Tibial artery (tissue), 4 donors: Measurements from ENCODE around the gene MSI2.

Experiments
- DNase-seq, 2 donors: peaks; one replicate each; pipeline ENCODE4 v3.0.0-alpha.2; 2019
- H3K27ac ChIP-seq, 2 donors: fragments of 200-600 bp; sonication (generic) in 1 of 2; 1 replicate in 1 of 2; 2 replicates in 1 of 2; pipeline ENCODE4 v1.5.1; 2018 to 2019; ENCODE audit warnings: mild to moderate bottlenecking in 1 of 2
- H3K27me3 ChIP-seq, 2 donors: fragments of 200-600 bp; sonication (generic) in 1 of 2; one replicate each; pipeline versions ENCODE4 v1.5.1 to v1.6.0; 2016 to 2019
- H3K36me3 ChIP-seq, 3 donors: fragments of 200-600 bp; sonication (generic) in 2 of 3; one replicate each; pipeline ENCODE4 v1.5.1; 2016 to 2019; ENCODE audit warnings: mild to moderate bottlenecking in 2 of 3
- H3K4me1 ChIP-seq, 4 donors: fragments of 200-600 bp; sonication (generic) in 2 of 4; 1 replicate in 3 of 4; 2 replicates in 1 of 4; pipeline ENCODE4 v1.5.1; 2016 to 2019
- H3K4me3 ChIP-seq, 2 donors: fragments of 200-600 bp; sonication (generic) in 1 of 2; 1 replicate in 1 of 2; 2 replicates in 1 of 2; pipeline ENCODE4 v1.5.1; 2018 to 2019; ENCODE audit warnings: mild to moderate bottlenecking in 2 of 2
- H3K9me3 ChIP-seq, 3 donors: fragments of 200-600 bp; sonication (generic) in 1 of 3; one replicate each; pipeline ENCODE4 v1.5.1; 2016 to 2019
- CTCF ChIP-seq, 2 experiments: fragments of 200-600 bp in 1 of 2; fragments of 450-650 bp in 1 of 2; IDR thresholded peaks; one replicate each; pipeline ENCODE4 v1.5.1; 2017 to 2019; ENCODE audit warnings: antibody characterized with exemption in 2 of 2, mild to moderate bottlenecking in 1 of 2, moderate library complexity in 1 of 2
- intact Hi-C: fragments of 100-400 bp; cut with DNase I; formaldehyde crosslinking; loops from one replicate; pipeline ENCODE4 v1.15.0; 2023; ENCODE audit warnings: low total_unique reads

The MSI2 gene

GRCh38 chr17:57530508-57530907 lies 274.2 kb downstream of the MSI2 start:
- DNase-seq = no peak
- intact Hi-C loops = no loop called here
- H3K4me1 ChIP-seq = peaks cover 0 to 5% (median 0%) of the 10 kb centered on the region in 4 donors

GRCh38 chr17:57531078-57531477 lies 274.8 kb downstream of the MSI2 start:
- no peak for TF ChIP-seq CTCF (IDR thresholded peaks at IDR 0.05)
- intact Hi-C loops = no loop called here
- no peaks in the 10 kb centered on the region for H3K36me3 ChIP-seq
- H3K9me3 ChIP-seq = no peaks in the 10 kb centered on the region
- H3K4me1 ChIP-seq = peaks cover 0 to 7% (median 0%) of the 10 kb centered on the region in 4 donors
- no peak overlapping the region for H3K4me3 ChIP-seq
- no peaks in the 10 kb centered on the region for H3K27me3 ChIP-seq
- no peak for DNase-seq
- no peak overlapping the region for H3K27ac ChIP-seq

More at GRCh38 chr17:57530508-57530907, 274.2 kb downstream of the MSI2 start:
- H3K9me3 ChIP-seq = no peaks in the 10 kb centered on the region
- TF ChIP-seq CTCF (IDR thresholded peaks at IDR 0.05) = no peak
- no peak overlapping the region for H3K4me3 ChIP-seq
- H3K27ac ChIP-seq = no peak overlapping the region
- H3K27me3 ChIP-seq = no peaks in the 10 kb centered on the region
- no peaks in the 10 kb centered on the region for H3K36me3 ChIP-seq

GRCh38 chr17:57531648-57532504 lies 275.6 kb downstream of the MSI2 start:
- Histone ChIP-seq H3K4me3 (no peak overlapping the region), H3K4me1 (peaks cover 0 to 7% (median 0%) of the 10 kb centered on the region in 4 donors), H3K36me3 (no peaks in the 10 kb centered on the region), H3K27ac (no peak overlapping the region), H3K9me3 (no peaks in the 10 kb centered on the region), H3K27me3 (no peaks in the 10 kb centered on the region)
- intact Hi-C loops = no loop called here
- TF ChIP-seq CTCF (IDR thresholded peaks at IDR 0.05) = no peak
- no peak for DNase-seq

GRCh38 chr17:57532556-57532955 lies 276.2 kb downstream of the MSI2 start:
- Histone ChIP-seq H3K36me3 (no peaks in the 10 kb centered on the region), H3K9me3 (no peaks in the 10 kb centered on the region), H3K27me3 (no peaks in the 10 kb centered on the region), H3K4me1 (peaks cover 0 to 8% (median 0%) of the 10 kb centered on the region in 4 donors), H3K4me3 (no peak overlapping the region), H3K27ac (no peak overlapping the region)
- DNase-seq = no peak
- no peak for TF ChIP-seq CTCF (IDR thresholded peaks at IDR 0.05)
- intact Hi-C loops = no loop called here

- peaks cover 0 to 12% (median 0%) of the 10 kb centered on the region in 4 donors for H3K4me1 ChIP-seq
Observed at GRCh38 chr17:57532966-57533365, 276.6 kb downstream of the MSI2 start.

More at GRCh38 chr17:57532966-57533365, 276.6 kb downstream of the MSI2 start:
- Histone ChIP-seq H3K27ac (no peak overlapping the region), H3K36me3 (no peaks in the 10 kb centered on the region), H3K9me3 (no peaks in the 10 kb centered on the region), H3K27me3 (no peaks in the 10 kb centered on the region), H3K4me3 (no peak overlapping the region)
- DNase-seq = no peak
- no peak for TF ChIP-seq CTCF (IDR thresholded peaks at IDR 0.05)
- intact Hi-C loops = no loop called here
